Esophagus (tissue), 2 donors: Measurements from ENCODE around the gene DNLZ. TPM values are rescaled to one million over a fixed set of nuclear protein-coding genes. Genes with fewer than 3 reads are reported as not detected.

Source experiments
- H3K27ac ChIP-seq, 2 donors: one replicate each; pipeline ENCODE4 v1.5.1; 2013; ENCODE audit warnings: low read depth in 2 of 2, mild to moderate bottlenecking in 2 of 2, inconsistent platforms in 1 of 2, low read length in 1 of 2, moderate library complexity in 1 of 2
- H3K27me3 ChIP-seq, 2 donors: one replicate each; pipeline ENCODE4 v1.6.1; 2013; ENCODE audit warnings: low read length in 2 of 2, control low read depth in 1 of 2, mild to moderate bottlenecking in 1 of 2; ENCODE audit not compliant: insufficient read depth in 2 of 2, control insufficient read depth in 1 of 2
- H3K36me3 ChIP-seq, 2 donors: one replicate each; pipeline ENCODE4 v1.6.1; 2013; ENCODE audit warnings: low read length in 1 of 2; ENCODE audit not compliant: control insufficient read depth in 2 of 2, insufficient read depth in 2 of 2
- H3K4me1 ChIP-seq, 2 donors: one replicate each; pipeline ENCODE4 v1.6.1; 2013; ENCODE audit warnings: low read length in 1 of 2; ENCODE audit not compliant: control insufficient read depth in 2 of 2, insufficient read depth in 2 of 2
- H3K4me3 ChIP-seq, 2 donors: one replicate each; pipeline ENCODE4 v1.5.1; 2013; ENCODE audit warnings: low read length in 2 of 2, mild to moderate bottlenecking in 2 of 2, low read depth in 1 of 2, moderate library complexity in 1 of 2
- H3K9me3 ChIP-seq, 2 donors: one replicate each; pipeline ENCODE4 v1.6.1; 2013; ENCODE audit warnings: mild to moderate bottlenecking in 2 of 2, low read depth in 1 of 2, low read length in 1 of 2, moderate library complexity in 1 of 2; ENCODE audit not compliant: control insufficient read depth in 2 of 2, insufficient read depth in 1 of 2
- WGBS, 2 donors: extraction: QIAGEN DNeasy Blood & Tissue Kit; methylation state at CpG; one replicate each; pipeline ENCODE4 v1.1.7; 2013; 5-methylcytosine and 5-hydroxymethylcytosine counted together
- polyA plus RNA-seq, 2 donors: library from polyadenylated mRNA; stranded (reverse); fragments of 200-250 nt; gene quantifications; one replicate each; pipeline ENCODE4 v1.2.3, GENCODE V29; 2013
- donor health status: healthy with polysubstance abuse.
- donor health status: Bipolar disorder and iron deficiency.

DNLZ gene
- polyA plus RNA-seq, 2 donors: 7.1 to 10.1 TPM

- WGBS, 2 donors: 87 to 91% methylated on average over 15 to 18 of the region's 18 CpGs
- no peak overlapping the region for H3K27ac ChIP-seq
- no peak overlapping the region for H3K4me3 ChIP-seq
- H3K9me3 ChIP-seq: no peaks in the 10 kb centered on the region
- no peaks in the 10 kb centered on the region for H3K27me3 ChIP-seq
- peaks cover 9 to 47% of the 10 kb centered on the region in 2 donors for H3K36me3 ChIP-seq
- no peaks in the 10 kb centered on the region for H3K4me1 ChIP-seq
These were observed 15.4 kb upstream of the DNLZ start for GRCh38 chr9:136379003-136379287.

- Histone ChIP-seq H3K27ac (no peak overlapping the region), H3K4me1 (peaks cover 0 to 2% of the 10 kb centered on the region in 2 donors), H3K27me3 (no peaks in the 10 kb centered on the region), H3K36me3 (peaks cover 7 to 43% of the 10 kb centered on the region in 2 donors), H3K9me3 (no peaks in the 10 kb centered on the region), H3K4me3 (no peak overlapping the region)
- 83 to 88% methylated on average over 28 of the region's 28 CpGs for WGBS, 2 donors
These were observed 14.8 kb upstream of the DNLZ start for GRCh38 chr9:136378170-136379002.

GRCh38 chr9:136377341-136378169 is 14.0 kb upstream of the DNLZ start:
- no peak overlapping the region for H3K27ac ChIP-seq
- peaks cover 0 to 10% of the 10 kb centered on the region in 2 donors for H3K4me1 ChIP-seq
- peaks cover 0 to 35% of the 10 kb centered on the region in 2 donors for H3K36me3 ChIP-seq
- H3K9me3 ChIP-seq: no peaks in the 10 kb centered on the region
- no peak overlapping the region for H3K4me3 ChIP-seq
- H3K27me3 ChIP-seq: no peaks in the 10 kb centered on the region
- WGBS, 2 donors: 86% methylated on average over 31 to 32 of the region's 32 CpGs

GRCh38 chr9:136376457-136376856 is 12.9 kb upstream of the DNLZ start:
- Histone ChIP-seq H3K27ac (no peak overlapping the region), H3K27me3 (no peaks in the 10 kb centered on the region), H3K9me3 (no peaks in the 10 kb centered on the region), H3K4me1 (peaks cover 0 to 15% of the 10 kb centered on the region in 2 donors), H3K36me3 (peaks cover 0 to 24% of the 10 kb centered on the region in 2 donors), H3K4me3 (no peak overlapping the region)
- WGBS, 2 donors: 74 to 85% methylated on average over 8 of the region's 8 CpGs

GRCh38 chr9:136375096-136375495 is 11.6 kb upstream of the DNLZ start:
- WGBS, 2 donors: 91% methylated on average over 12 of the region's 12 CpGs
- peaks cover 0 to 14% of the 10 kb centered on the region in 2 donors for H3K36me3 ChIP-seq

GRCh38 chr9:136374183-136374575 is 10.6 kb upstream of the DNLZ start:
- Histone ChIP-seq H3K27ac (no peak overlapping the region), H3K27me3 (no peaks in the 10 kb centered on the region), H3K4me3 (no peak overlapping the region), H3K36me3 (peaks cover 0 to 6% of the 10 kb centered on the region in 2 donors), H3K9me3 (no peaks in the 10 kb centered on the region), H3K4me1 (peaks cover 0 to 17% of the 10 kb centered on the region in 2 donors)
- 63 to 67% methylated on average over 14 of the region's 14 CpGs for WGBS, 2 donors

More at GRCh38 chr9:136375096-136375495, 11.6 kb upstream of the DNLZ start:
- Histone ChIP-seq H3K27me3 (no peaks in the 10 kb centered on the region), H3K4me3 (no peak overlapping the region), H3K27ac (no peak overlapping the region), H3K4me1 (peaks cover 0 to 17% of the 10 kb centered on the region in 2 donors), H3K9me3 (no peaks in the 10 kb centered on the region)

- H3K4me1 ChIP-seq: peaks cover 0 to 17% of the 10 kb centered on the region in 2 donors
- no peaks in the 10 kb centered on the region for H3K36me3 ChIP-seq
- no peak within 1 kb of the TSS for H3K27ac ChIP-seq
- WGBS, 2 donors: 52 to 63% methylated on average over 25 to 27 of the region's 27 CpGs
- H3K9me3 ChIP-seq: no peaks in the 10 kb centered on the region
- H3K27me3 ChIP-seq: no peaks in the 10 kb centered on the region
- peak within 1 kb of the TSS in 1 of 2 donors; percentile 16 for H3K4me3 ChIP-seq
These were observed 10.0 kb upstream of the DNLZ start, which contains the start of gene CARD9 for GRCh38 chr9:136373300-136374182. TSS of gene CARD9 (minus strand) at chr9:136373669. CDS start at chr9:136372078, 1,591 bp downstream.

GRCh38 chr9:136372561-136373299 is 9.2 kb upstream of the DNLZ start:
- no peaks in the 10 kb centered on the region for H3K9me3 ChIP-seq
- H3K27ac ChIP-seq: peak overlapping the region in 1 of 2 donors; percentile 37
- no peaks in the 10 kb centered on the region for H3K36me3 ChIP-seq
- WGBS, 2 donors: 20 to 23% methylated on average over 21 of the region's 21 CpGs
- peaks cover 0 to 17% of the 10 kb centered on the region in 2 donors for H3K4me1 ChIP-seq
- H3K4me3 ChIP-seq: peak overlapping the region in 1 of 2 donors; percentile 16
- no peaks in the 10 kb centered on the region for H3K27me3 ChIP-seq
